Measurements from ENCODE around the gene FOXO1.

FOXO1 gene

GRCh38 chr13:40648841-40649240 lies 17.6 kb downstream of the FOXO1 start:
- DNase-seq (ENCODE audit: extremely low read depth, low read depth) = no peak
- TF ChIP-seq CTCF (IDR thresholded peaks at IDR 0.05; ENCODE audit: low read depth, low read length) = no peak

- TF ChIP-seq CTCF (IDR thresholded peaks at IDR 0.05; ENCODE audit: low read depth, low read length) = no peak
- no peak for DNase-seq (ENCODE audit: extremely low read depth, low read depth)
Measured at GRCh38 chr13:40648040-40648439, 18.4 kb downstream of the FOXO1 start.

GRCh38 chr13:40644838-40645604 lies 21.4 kb downstream of the FOXO1 start:
- no peak for TF ChIP-seq CTCF (IDR thresholded peaks at IDR 0.05; ENCODE audit: low read depth, low read length)

GRCh38 chr13:40640845-40641458 lies 25.5 kb downstream of the FOXO1 start:
- DNase-seq (ENCODE audit: extremely low read depth, low read depth) = no peak
- TF ChIP-seq CTCF (IDR thresholded peaks at IDR 0.05; ENCODE audit: low read depth, low read length) = no peak

More at GRCh38 chr13:40644838-40645604, 21.4 kb downstream of the FOXO1 start:
- DNase-seq (ENCODE audit: extremely low read depth, low read depth) = no peak

GRCh38 chr13:40640202-40640601 lies 26.2 kb downstream of the FOXO1 start:
- DNase-seq (ENCODE audit: extremely low read depth, low read depth) = no peak
- TF ChIP-seq CTCF (IDR thresholded peaks at IDR 0.05; ENCODE audit: low read depth, low read length) = no peak

GRCh38 chr13:40639221-40639681 lies 27.2 kb downstream of the FOXO1 start:
- no peak for TF ChIP-seq CTCF (IDR thresholded peaks at IDR 0.05; ENCODE audit: low read depth, low read length)
- DNase-seq (ENCODE audit: extremely low read depth, low read depth) = no peak

GRCh38 chr13:40637643-40638042 lies 28.8 kb downstream of the FOXO1 start:
- TF ChIP-seq CTCF (IDR thresholded peaks at IDR 0.05; ENCODE audit: low read depth, low read length) = no peak
- DNase-seq (ENCODE audit: extremely low read depth, low read depth) = no peak

Data from AG09319 (cell line).